ENCODE measurements around the gene KIAA1549. TPM values are rescaled to one million over a fixed set of nuclear protein-coding genes. Genes with fewer than 3 reads are reported as not detected.

The KIAA1549 gene
- total RNA-seq, 1 experiment from 2014 or later, result 18.7 TPM

GRCh38 chr7:138951953-138952352 is 29.2 kb downstream of the KIAA1549 start:
- peaks cover 26% of the 10 kb centered on the region for H3K4me1 Mint-ChIP-seq
- ChIA-PET CTCF (no interaction called here), POLR2A (no interaction called here)
- DNase-seq (ENCODE audit: low spot score) (no peak), ATAC-seq (no peak)
- H3K36me3 Mint-ChIP-seq, result no peaks in the 10 kb centered on the region
- no peak overlapping the region for H3K27ac Mint-ChIP-seq
- H3K9me3 Mint-ChIP-seq, result no peaks in the 10 kb centered on the region
- H3K4me3 Mint-ChIP-seq, result no peak overlapping the region
- H3K27me3 Mint-ChIP-seq (ENCODE audit: low read depth), result no peaks in the 10 kb centered on the region
- no peak for TF ChIP-seq ZNF416 (CRISPR knock-in tag; IDR thresholded peaks at IDR 0.05)
- TF ChIP-seq FOXP1 (CRISPR knock-in tag; IDR thresholded peaks at IDR 0.05; ENCODE audit: borderline replicate concordance), result no peak
- no peak for TF ChIP-seq RELA (CRISPR knock-in tag; IDR thresholded peaks at IDR 0.05; ENCODE audit: borderline replicate concordance)
- no peak for TF ChIP-seq ZNF317 (CRISPR knock-in tag; IDR thresholded peaks at IDR 0.05; ENCODE audit: borderline replicate concordance, low read depth)
- no peak for TF ChIP-seq CBFB (CRISPR knock-in tag; IDR thresholded peaks at IDR 0.05; ENCODE audit: low read depth)
- TF ChIP-seq ZNF423 (CRISPR knock-in tag; IDR thresholded peaks at IDR 0.05), result no peak
- TF ChIP-seq ZNF138 (CRISPR knock-in tag; conservative IDR thresholded peaks at IDR 0.05), result no peak

- H3K4me3 Mint-ChIP-seq, result no peak overlapping the region
- no peak for ATAC-seq
- no peaks in the 10 kb centered on the region for H3K27me3 Mint-ChIP-seq (ENCODE audit: low read depth)
- 0 out of 2 replicates have a peak overlapping the region, but pooled peaks have one; percentile 13 for H3K27ac Mint-ChIP-seq
- CTCF ChIA-PET, result no interaction called here
- no peaks in the 10 kb centered on the region for H3K36me3 Mint-ChIP-seq
- H3K9me3 Mint-ChIP-seq, result no peaks in the 10 kb centered on the region
- peaks cover 41% of the 10 kb centered on the region for H3K4me1 Mint-ChIP-seq
- POLR2A ChIA-PET, result no interaction called here
- TF ChIP-seq ZNF138 (CRISPR knock-in tag; conservative IDR thresholded peaks at IDR 0.05) (no peak), EMX1 (CRISPR knock-in tag; IDR thresholded peaks at IDR 0.05) (no peak), ZNF317 (CRISPR knock-in tag; IDR thresholded peaks at IDR 0.05; ENCODE audit: borderline replicate concordance, low read depth) (no peak), PRRX2 (CRISPR knock-in tag; IDR thresholded peaks at IDR 0.05) (no peak), ZNF532 (CRISPR knock-in tag; IDR thresholded peaks at IDR 0.05; ENCODE audit: borderline replicate concordance) (no peak), NFYB (CRISPR knock-in tag; conservative IDR thresholded peaks at IDR 0.05; ENCODE audit: low read depth) (no peak), FOXP1 (CRISPR knock-in tag; IDR thresholded peaks at IDR 0.05; ENCODE audit: borderline replicate concordance) (no peak), JUN (CRISPR knock-in tag; IDR thresholded peaks at IDR 0.05) (no peak), ZMAT4 (CRISPR knock-in tag; IDR thresholded peaks at IDR 0.05) (no peak), ATF3 (CRISPR knock-in tag; conservative IDR thresholded peaks at IDR 0.05) (no peak), TP53 (CRISPR knock-in tag; IDR thresholded peaks at IDR 0.05) (no peak), ZBTB21 (CRISPR knock-in tag; IDR thresholded peaks at IDR 0.05; ENCODE audit: borderline replicate concordance) (no peak), ZNF671 (CRISPR knock-in tag; IDR thresholded peaks at IDR 0.05) (no peak), NFATC4 (CRISPR knock-in tag; IDR thresholded peaks at IDR 0.05) (no peak), NFE2L1 (CRISPR knock-in tag; IDR thresholded peaks at IDR 0.05) (no peak)
- TF ChIP-seq, protein P1, sequence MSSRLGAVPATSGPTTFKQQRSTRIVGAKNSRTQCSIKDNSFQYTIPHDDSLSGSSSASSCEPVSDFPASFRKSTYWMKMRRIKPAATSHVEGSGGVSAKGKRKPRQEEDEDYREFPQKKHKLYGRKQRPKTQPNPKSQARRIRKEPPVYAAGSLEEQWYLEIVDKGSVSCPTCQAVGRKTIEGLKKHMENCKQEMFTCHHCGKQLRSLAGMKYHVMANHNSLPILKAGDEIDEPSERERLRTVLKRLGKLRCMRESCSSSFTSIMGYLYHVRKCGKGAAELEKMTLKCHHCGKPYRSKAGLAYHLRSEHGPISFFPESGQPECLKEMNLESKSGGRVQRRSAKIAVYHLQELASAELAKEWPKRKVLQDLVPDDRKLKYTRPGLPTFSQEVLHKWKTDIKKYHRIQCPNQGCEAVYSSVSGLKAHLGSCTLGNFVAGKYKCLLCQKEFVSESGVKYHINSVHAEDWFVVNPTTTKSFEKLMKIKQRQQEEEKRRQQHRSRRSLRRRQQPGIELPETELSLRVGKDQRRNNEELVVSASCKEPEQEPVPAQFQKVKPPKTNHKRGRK (CRISPR knock-in tag; IDR thresholded peaks at IDR 0.05; ENCODE audit: borderline replicate concordance), result no peak
- TF ChIP-seq, protein P2, sequence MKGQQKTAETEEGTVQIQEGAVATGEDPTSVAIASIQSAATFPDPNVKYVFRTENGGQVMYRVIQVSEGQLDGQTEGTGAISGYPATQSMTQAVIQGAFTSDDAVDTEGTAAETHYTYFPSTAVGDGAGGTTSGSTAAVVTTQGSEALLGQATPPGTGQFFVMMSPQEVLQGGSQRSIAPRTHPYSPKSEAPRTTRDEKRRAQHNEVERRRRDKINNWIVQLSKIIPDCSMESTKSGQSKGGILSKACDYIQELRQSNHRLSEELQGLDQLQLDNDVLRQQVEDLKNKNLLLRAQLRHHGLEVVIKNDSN (CRISPR knock-in tag; IDR thresholded peaks at IDR 0.05), result no peak
- TF ChIP-seq, protein P3, sequence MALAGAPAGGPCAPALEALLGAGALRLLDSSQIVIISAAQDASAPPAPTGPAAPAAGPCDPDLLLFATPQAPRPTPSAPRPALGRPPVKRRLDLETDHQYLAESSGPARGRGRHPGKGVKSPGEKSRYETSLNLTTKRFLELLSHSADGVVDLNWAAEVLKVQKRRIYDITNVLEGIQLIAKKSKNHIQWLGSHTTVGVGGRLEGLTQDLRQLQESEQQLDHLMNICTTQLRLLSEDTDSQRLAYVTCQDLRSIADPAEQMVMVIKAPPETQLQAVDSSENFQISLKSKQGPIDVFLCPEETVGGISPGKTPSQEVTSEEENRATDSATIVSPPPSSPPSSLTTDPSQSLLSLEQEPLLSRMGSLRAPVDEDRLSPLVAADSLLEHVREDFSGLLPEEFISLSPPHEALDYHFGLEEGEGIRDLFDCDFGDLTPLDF (CRISPR knock-in tag; IDR thresholded peaks at IDR 0.05), result no peak
- TF ChIP-seq, protein P4, sequence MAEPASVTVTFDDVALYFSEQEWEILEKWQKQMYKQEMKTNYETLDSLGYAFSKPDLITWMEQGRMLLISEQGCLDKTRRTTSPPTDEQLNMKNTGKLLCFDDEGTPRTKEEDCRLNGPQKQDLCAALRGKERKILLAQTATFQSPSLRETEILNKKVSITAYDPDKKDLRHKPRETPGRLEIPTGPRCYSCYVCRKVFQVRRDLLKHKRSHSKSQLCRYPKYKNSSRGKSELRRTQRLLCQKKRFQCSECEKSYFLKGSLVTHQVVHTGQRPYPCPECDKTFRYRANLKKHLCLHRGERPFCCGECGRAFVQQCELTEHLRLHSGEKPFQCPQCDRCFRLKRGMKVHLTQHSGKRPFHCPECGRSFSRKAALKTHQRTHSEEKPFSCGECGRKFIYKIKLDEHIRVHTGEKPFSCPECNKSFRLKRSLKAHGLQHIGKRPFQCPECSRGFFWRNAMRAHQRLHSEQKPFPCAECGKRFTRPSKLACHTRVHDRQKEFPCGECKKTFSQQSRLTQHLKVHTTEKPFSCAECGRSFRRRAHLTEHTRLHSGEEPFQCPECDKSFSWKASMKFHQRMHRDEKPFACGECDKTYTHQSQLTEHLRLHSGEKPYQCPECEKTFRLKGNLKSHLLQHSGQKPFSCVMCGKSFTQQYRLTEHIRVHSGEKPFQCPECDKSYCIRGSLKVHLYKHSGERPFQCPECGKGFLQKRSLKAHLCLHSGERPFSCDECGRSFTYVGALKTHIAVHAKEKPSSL (CRISPR knock-in tag; conservative IDR thresholded peaks at IDR 0.05), result no peak
- no peak for DNase-seq (ENCODE audit: low spot score)
Observed at GRCh38 chr7:138949421-138950088, 31.6 kb downstream of the KIAA1549 start.

Measured in WTC11 (cell line).